Measurements from ENCODE around the gene RPS6KA2. TPM values are rescaled to one million over a fixed set of nuclear protein-coding genes. Genes with fewer than 3 reads are reported as not detected.

Gene RPS6KA2
- total RNA-seq, 1 experiment from 2014 or later: 12.3 TPM

- H3K27me3 ChIP-seq (ENCODE audit: insufficient read depth, low read length): no peaks in the 10 kb centered on the region
Measured at GRCh38 chr6:166423051-166423745, 203.9 kb downstream of the RPS6KA2 start.

More at GRCh38 chr6:166423051-166423745, 203.9 kb downstream of the RPS6KA2 start:
- no CpG with 5 or more reads among the region's 22 CpGs for WGBS (ENCODE audit: extremely low coverage, insufficient read length, low lambda C conversion rate)
- Mint-ChIP-seq H3K27ac (no peak overlapping the region), H3K36me3 (ENCODE audit: insufficient read depth in 1 of 3, low read depth in 3 of 3) (peaks cover 3 to 14% (median 4%) of the 10 kb centered on the region in 3 experiments; a peak in 6 of 7 replicates), H3K4me3 (no peak overlapping the region), H3K9me3 (no peaks in the 10 kb centered on the region), H3K4me1 (peaks cover 6 to 8% of the 10 kb centered on the region in 2 experiments), H3K27me3 (ENCODE audit: low read depth) (no peaks in the 10 kb centered on the region)
- Histone ChIP-seq H3T11ph (ENCODE audit: low read length) (no peak overlapping the region), H3K9ac (ENCODE audit: extremely low read depth, insufficient read length, low read length) (no peak overlapping the region), H3K23me2 (ENCODE audit: insufficient read length, low read depth, low read length, poor library complexity, severe bottlenecking) (no peaks in the 10 kb centered on the region), H3K18ac (ENCODE audit: insufficient read length, low read depth, low read length) (no peak overlapping the region), H2AFZ (ENCODE audit: low read length) (no peak overlapping the region), H3K27ac (ENCODE audit: insufficient read length, low read depth, low read length) (no peak overlapping the region), H4K5ac (ENCODE audit: insufficient read length, low read depth, low read length) (no peak overlapping the region), H2AK5ac (ENCODE audit: insufficient read length, low read length) (no peak overlapping the region), H2BK120ac (ENCODE audit: low read depth, low read length, poor library complexity, severe bottlenecking) (no peak overlapping the region), H3K4me2 (ENCODE audit: insufficient read depth, insufficient read length, low read length) (no peak overlapping the region), H4K20me1 (ENCODE audit: control insufficient read depth, insufficient read depth, insufficient read length) (no peaks in the 10 kb centered on the region), H3K9me3 (ENCODE audit: control insufficient read depth, low read depth, low read length) (no peaks in the 10 kb centered on the region), H3K23ac (ENCODE audit: insufficient read length, low read depth, low read length) (no peak overlapping the region), H3K79me1 (ENCODE audit: insufficient read depth, low read depth, low read length, poor library complexity, severe bottlenecking) (no peaks in the 10 kb centered on the region), H2BK5ac (ENCODE audit: insufficient read length, low read length) (no peak overlapping the region), H3K56ac (ENCODE audit: insufficient read length, low read depth, low read length) (no peak overlapping the region), H2BK15ac (ENCODE audit: low read depth, low read length) (no peak overlapping the region), H4K91ac (ENCODE audit: insufficient read length, low read depth, low read length) (no peak overlapping the region), H3K4me1 (ENCODE audit: insufficient read depth, low read length) (no peaks in the 10 kb centered on the region), H3K4ac (ENCODE audit: low read depth, low read length) (no peak overlapping the region), H4K8ac (replicated peaks; ENCODE audit: insufficient read length, low read depth, low read length) (no peak overlapping the region), H2BK20ac (ENCODE audit: low read depth, low read length, poor library complexity, severe bottlenecking) (no peak overlapping the region), H3K14ac (ENCODE audit: insufficient read depth, low read length) (no peak overlapping the region), H2BK12ac (ENCODE audit: insufficient read length, low read depth, low read length) (no peak overlapping the region), H3K79me2 (ENCODE audit: insufficient read depth, low read length) (no peaks in the 10 kb centered on the region)
- TF ChIP-seq, protein P1, sequence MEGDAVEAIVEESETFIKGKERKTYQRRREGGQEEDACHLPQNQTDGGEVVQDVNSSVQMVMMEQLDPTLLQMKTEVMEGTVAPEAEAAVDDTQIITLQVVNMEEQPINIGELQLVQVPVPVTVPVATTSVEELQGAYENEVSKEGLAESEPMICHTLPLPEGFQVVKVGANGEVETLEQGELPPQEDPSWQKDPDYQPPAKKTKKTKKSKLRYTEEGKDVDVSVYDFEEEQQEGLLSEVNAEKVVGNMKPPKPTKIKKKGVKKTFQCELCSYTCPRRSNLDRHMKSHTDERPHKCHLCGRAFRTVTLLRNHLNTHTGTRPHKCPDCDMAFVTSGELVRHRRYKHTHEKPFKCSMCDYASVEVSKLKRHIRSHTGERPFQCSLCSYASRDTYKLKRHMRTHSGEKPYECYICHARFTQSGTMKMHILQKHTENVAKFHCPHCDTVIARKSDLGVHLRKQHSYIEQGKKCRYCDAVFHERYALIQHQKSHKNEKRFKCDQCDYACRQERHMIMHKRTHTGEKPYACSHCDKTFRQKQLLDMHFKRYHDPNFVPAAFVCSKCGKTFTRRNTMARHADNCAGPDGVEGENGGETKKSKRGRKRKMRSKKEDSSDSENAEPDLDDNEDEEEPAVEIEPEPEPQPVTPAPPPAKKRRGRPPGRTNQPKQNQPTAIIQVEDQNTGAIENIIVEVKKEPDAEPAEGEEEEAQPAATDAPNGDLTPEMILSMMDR (conservative IDR thresholded peaks at IDR 0.05): no peak
- DNase-seq: no peak
